ENCODE measurements around the gene PPP1CA.

PPP1CA gene

GRCh38 chr11:67371911-67372320 lies 29.7 kb downstream of the PPP1CA start:
- DNase-seq (ENCODE audit: extremely low spot score), result no peak
- ChIA-PET POLR2A (interaction anchor here (1.6 kb wide), 1 partner anchor 18 kb away, joined by 3 read pairs; the partner anchor contains the start of gene POLD4), CTCF (interaction anchor here (1.1 to 42.5 kb wide), 7 partner anchors 5 to 257 kb away, joined by 3 to 1573 read pairs (median 13); partner anchors contain the start of genes CLCF1, NUDT8, POLD4 and PPP1CA)
- no peak for TF ChIP-seq CTCF (IDR thresholded peaks at IDR 0.05; ENCODE audit: control extremely low read depth, extremely low read depth, low read depth, missing control alignments)

- CTCF ChIA-PET, result interaction anchor here (0.7 to 42.5 kb wide), 8 partner anchors 4 to 134 kb away, joined by 3 to 1573 read pairs (median 9); partner anchors contain the start of genes CLCF1, PITPNM1, POLD4 and PPP1CA
- POLR2A ChIA-PET, result no interaction called here
- peak; percentile 30 for TF ChIP-seq CTCF (IDR thresholded peaks at IDR 0.05; ENCODE audit: control extremely low read depth, extremely low read depth, low read depth, missing control alignments)
- DNase-seq (ENCODE audit: extremely low spot score), result peak; percentile 67
These were observed 30.3 kb downstream of the PPP1CA start for GRCh38 chr11:67371189-67371910.

- ChIA-PET POLR2A (interaction anchor here (0.7 to 1.0 kb wide), 2 partner anchors 66 to 731 kb away, joined by 4 to 8 read pairs; no protein-coding TSS in a partner anchor), CTCF (interaction anchor here (0.7 to 42.5 kb wide), 9 partner anchors 3 to 290 kb away, joined by 3 to 1573 read pairs (median 5); partner anchors contain the start of genes CLCF1, PITPNM1, POLD4 and PPP1CA)
- no peak for DNase-seq (ENCODE audit: extremely low spot score)
- TF ChIP-seq CTCF (IDR thresholded peaks at IDR 0.05; ENCODE audit: control extremely low read depth, extremely low read depth, low read depth, missing control alignments), result no peak
These were observed 31.1 kb downstream of the PPP1CA start for GRCh38 chr11:67370351-67371076.

GRCh38 chr11:67369801-67370284 lies 31.8 kb downstream of the PPP1CA start:
- TF ChIP-seq CTCF (IDR thresholded peaks at IDR 0.05; ENCODE audit: control extremely low read depth, extremely low read depth, low read depth, missing control alignments), result no peak
- ChIA-PET CTCF (interaction anchor here (0.9 to 42.5 kb wide), 6 partner anchors 3 to 289 kb away, joined by 3 to 1573 read pairs (median 22); partner anchors contain the start of genes CLCF1, PITPNM1, POLD4 and PPP1CA), POLR2A (interaction anchor here (1.0 kb wide), 1 partner anchor 67 kb away, joined by 4 read pairs; no protein-coding TSS in a partner anchor)
- no peak for DNase-seq (ENCODE audit: extremely low spot score)

GRCh38 chr11:67369275-67369674 lies 32.4 kb downstream of the PPP1CA start:
- no peak for DNase-seq (ENCODE audit: extremely low spot score)
- no peak for TF ChIP-seq CTCF (IDR thresholded peaks at IDR 0.05; ENCODE audit: control extremely low read depth, extremely low read depth, low read depth, missing control alignments)
- CTCF ChIA-PET, result interaction anchor here (1.1 to 42.5 kb wide), 4 partner anchors 2 to 107 kb away, joined by 4 to 1573 read pairs (median 793); partner anchors contain the start of genes CLCF1, POLD4, PPP1CA and RAD9A
- POLR2A ChIA-PET, result no interaction called here

- no peak for DNase-seq (ENCODE audit: extremely low spot score)
- no peak for TF ChIP-seq CTCF (IDR thresholded peaks at IDR 0.05; ENCODE audit: control extremely low read depth, extremely low read depth, low read depth, missing control alignments)
- ChIA-PET POLR2A (interaction anchor here (0.6 kb wide), 2 partner anchors 36 to 287 kb away, joined by 4 to 5 read pairs; no protein-coding TSS in a partner anchor), CTCF (interaction anchor here (1.1 to 42.5 kb wide), 4 partner anchors 2 to 106 kb away, joined by 4 to 1573 read pairs (median 793); partner anchors contain the start of genes CLCF1, POLD4, PPP1CA and RAD9A)
These were observed 33.0 kb downstream of the PPP1CA start for GRCh38 chr11:67368621-67369020.

Measured in GM10248 (cell line).